SH-SY5Y (cell line): ENCODE measurements around the gene KIF2C.

Source experiments
- GATA2 ChIP-seq: IDR thresholded peaks from 2 replicates; pipeline ENCODE4 v1.6.1; 2011; ENCODE audit warnings: mild to moderate bottlenecking, low read depth, low read length
- GATA3 ChIP-seq: IDR thresholded peaks from 2 replicates; pipeline ENCODE4 v1.6.1; 2011; ENCODE audit warnings: low read depth, mild to moderate bottlenecking, low read length, moderate library complexity

DNA sequence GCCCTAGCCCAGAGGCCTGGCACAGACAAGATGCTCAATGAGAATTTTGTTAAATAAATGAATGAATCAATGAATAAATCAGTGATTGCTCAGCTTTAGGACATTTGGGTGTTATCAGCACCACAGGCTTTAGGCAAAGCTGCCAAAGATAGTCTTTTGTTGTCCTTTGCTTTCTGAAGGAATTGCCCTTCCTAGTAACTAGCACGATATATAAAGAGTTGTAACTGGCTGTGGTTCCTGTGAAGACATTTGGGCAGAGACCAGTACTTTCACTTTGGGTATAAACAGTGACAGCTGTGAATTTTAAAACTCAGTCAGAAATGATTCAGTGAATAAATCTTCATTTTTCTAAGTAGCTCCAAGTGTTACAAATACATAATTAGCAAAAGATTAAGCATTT lies 22.0 kb upstream of the KIF2C start:
- TF ChIP-seq GATA3 (no peak), GATA2 (no peak)
